NCI-H146 treated with DMSO at 0.1 percent for 48 hours (cell line): ENCODE results near the gene NFATC3.

Experiments
- DNase-seq: peaks from one replicate; lab custom pipeline; 2025; ENCODE audit not compliant: unreplicated experiment; lab: John Stamatoyannopoulos, UW

NFATC3 gene

GRCh38 chr16:68244903-68245853 lies 160.0 kb downstream of the NFATC3 start, which contains the start of gene PLA2G15:
Gene PLA2G15, plus strand, starts transcription at chr16:68245373. Its CDS starts 54 bp downstream, at chr16:68245427.
- DNase-seq = peak; percentile 52

- DNase-seq = no peak
Measured at GRCh38 chr16:68246121-68246520, 161.0 kb downstream of the NFATC3 start.

- no peak for DNase-seq
Measured at GRCh38 chr16:68246666-68247065, 161.5 kb downstream of the NFATC3 start.

GRCh38 chr16:68247400-68247799 lies 162.2 kb downstream of the NFATC3 start:
- DNase-seq = no peak

GRCh38 chr16:68247932-68248331 lies 162.8 kb downstream of the NFATC3 start:
- no peak for DNase-seq

- DNase-seq = no peak
Measured at GRCh38 chr16:68249371-68249770, 164.2 kb downstream of the NFATC3 start.

- DNase-seq = no peak
Measured at GRCh38 chr16:68250951-68251350, 165.8 kb downstream of the NFATC3 start.

- no peak for DNase-seq
Measured at GRCh38 chr16:68251832-68252231, 166.7 kb downstream of the NFATC3 start.

- DNase-seq = no peak
Measured at GRCh38 chr16:68252383-68252782, 167.2 kb downstream of the NFATC3 start.

GRCh38 chr16:68253721-68254120 lies 168.6 kb downstream of the NFATC3 start:
- no peak for DNase-seq

- DNase-seq = no peak
Measured at GRCh38 chr16:68255712-68256111, 170.5 kb downstream of the NFATC3 start.

GRCh38 chr16:68257251-68257905 lies 172.2 kb downstream of the NFATC3 start:
- peak; percentile 35 for DNase-seq

GRCh38 chr16:68257906-68258800 lies 173.0 kb downstream of the NFATC3 start:
- no peak for DNase-seq

GRCh38 chr16:68259007-68259825 lies 174.0 kb downstream of the NFATC3 start:
- no peak for DNase-seq

GRCh38 chr16:68263559-68264127 lies 178.5 kb downstream of the NFATC3 start:
- DNase-seq = no peak

- peak; percentile 13 for DNase-seq
Measured at GRCh38 chr16:68264128-68265077, 179.2 kb downstream of the NFATC3 start, which contains the start of gene SLC7A6. Gene SLC7A6, plus strand, starts transcription at chr16:68264526. Its CDS starts 10,201 bp downstream, at chr16:68274727.

GRCh38 chr16:68265078-68265920 lies 180.1 kb downstream of the NFATC3 start:
- DNase-seq = no peak
